Esophagus squamous epithelium (tissue), 5 donors: ENCODE data around the gene GABRA4. TPM values are rescaled to one million over a fixed set of nuclear protein-coding genes. Genes with fewer than 3 reads are reported as not detected.

Experiments
- DNase-seq: peaks from one replicate; lab custom pipeline; 2025; lab: John Stamatoyannopoulos, UW
- H3K27ac ChIP-seq, 4 donors: fragments of 200-600 bp; sonication (generic); one replicate each; pipeline ENCODE4 v1.5.1; 2016 to 2019; ENCODE audit warnings: mild to moderate bottlenecking in 1 of 4
- H3K27me3 ChIP-seq, 4 donors: fragments of 200-600 bp; sonication (generic); 1 replicate in 3 of 4; 2 replicates in 1 of 4; pipeline versions ENCODE4 v1.5.1 to v1.6.0; 2017 to 2021; ENCODE audit warnings: antibody characterized with exemption in 1 of 4
- H3K36me3 ChIP-seq, 3 donors: fragments of 200-600 bp; sonication (generic); one replicate each; pipeline ENCODE4 v1.5.1; 2016 to 2019
- H3K4me1 ChIP-seq, 3 donors: fragments of 200-600 bp; sonication (generic); one replicate each; pipeline ENCODE4 v1.5.1; 2017 to 2019
- H3K4me3 ChIP-seq, 4 donors: fragments of 200-600 bp; sonication (generic); 1 replicate in 3 of 4; 2 replicates in 1 of 4; pipeline ENCODE4 v1.5.1; 2016 to 2019; ENCODE audit warnings: mild to moderate bottlenecking in 2 of 4, moderate library complexity in 1 of 4
- H3K9me3 ChIP-seq, 3 donors: fragments of 200-600 bp; sonication (generic); one replicate each; pipeline ENCODE4 v1.5.1; 2016 to 2019
- CTCF ChIP-seq, 6 experiments: fragments of 450-650 bp in 4 of 6; fragments of 200-600 bp in 2 of 6; sonication (generic) in 2 of 6; IDR thresholded peaks; one replicate each; pipeline ENCODE4 v1.5.1; 2016 to 2019; ENCODE audit warnings: antibody characterized with exemption in 6 of 6, mild to moderate bottlenecking in 4 of 6, moderate library complexity in 4 of 6
- POLR2A ChIP-seq, 4 donors: fragments of 450-650 bp; IDR thresholded peaks; one replicate each; pipeline ENCODE4 v1.6.1; 2017; ENCODE audit warnings: antibody characterized with exemption in 4 of 4, mild to moderate bottlenecking in 4 of 4, moderate library complexity in 3 of 4
- WGBS, 2 donors: methylation state at CpG; one replicate each; pipeline ENCODE4 v1.1.5; 2018; 5-methylcytosine and 5-hydroxymethylcytosine counted together
- intact Hi-C: fragments of 100-400 bp; cut with DNase I; formaldehyde crosslinking; loops from one replicate; pipeline ENCODE4 v1.15.0; 2022
- total RNA-seq, 4 donors: library from RNA; depleted of rRNA; stranded (reverse); fragments of >200 nt; gene quantifications; one replicate each; pipeline ENCODE4 v1.1.0, GENCODE V29; 2016
- donor health status: DM: yes; HTN: yes; CAD: no.

Gene GABRA4
- total RNA-seq, 4 donors from 2014 or later, result under 0.01 to 2.3 (median 0.13) TPM; not detected in 1

GRCh38 chr4:46977245-46977644, 16.1 kb downstream of the GABRA4 start:
- Histone ChIP-seq H3K4me1 (peaks cover 0 to 7% (median 0%) of the 10 kb centered on the region in 3 donors), H3K36me3 (no peaks in the 10 kb centered on the region), H3K9me3 (no peaks in the 10 kb centered on the region), H3K27ac (no peak overlapping the region), H3K4me3 (no peak overlapping the region), H3K27me3 (no peaks in the 10 kb centered on the region)
- no peak for DNase-seq
- 82 to 93% methylated on average over 2 of the region's 2 CpGs for WGBS, 2 donors
- intact Hi-C loops, result no loop called here
- no peak for TF ChIP-seq POLR2A (IDR thresholded peaks at IDR 0.05)
- TF ChIP-seq CTCF (IDR thresholded peaks at IDR 0.05), result no peak

- H3K27ac ChIP-seq, result no peak overlapping the region
- H3K4me1 ChIP-seq, result peaks cover 0 to 7% (median 0%) of the 10 kb centered on the region in 3 donors
- H3K36me3 ChIP-seq, result no peaks in the 10 kb centered on the region
- no peaks in the 10 kb centered on the region for H3K27me3 ChIP-seq
- no peak overlapping the region for H3K4me3 ChIP-seq
- 60 to 64% methylated on average over 4 of the region's 4 CpGs for WGBS, 2 donors
- no peaks in the 10 kb centered on the region for H3K9me3 ChIP-seq
- no peak for DNase-seq
- intact Hi-C loops, result no loop called here
- TF ChIP-seq CTCF (IDR thresholded peaks at IDR 0.05), result no peak
- TF ChIP-seq POLR2A (IDR thresholded peaks at IDR 0.05), result no peak
Observed at GRCh38 chr4:46975812-46976553, 17.4 kb downstream of the GABRA4 start.

GRCh38 chr4:46974891-46975543, 18.4 kb downstream of the GABRA4 start:
- Histone ChIP-seq H3K9me3 (no peaks in the 10 kb centered on the region), H3K4me1 (no peaks in the 10 kb centered on the region), H3K4me3 (no peak overlapping the region), H3K36me3 (no peaks in the 10 kb centered on the region), H3K27me3 (no peaks in the 10 kb centered on the region), H3K27ac (no peak overlapping the region)
- TF ChIP-seq POLR2A (IDR thresholded peaks at IDR 0.05) (no peak), CTCF (IDR thresholded peaks at IDR 0.05) (no peak)
- 67 to 88% methylated on average over 1 of the region's 1 CpG for WGBS, 2 donors
- DNase-seq, result no peak
- intact Hi-C loops, result no loop called here

- TF ChIP-seq CTCF (IDR thresholded peaks at IDR 0.05) (no peak), POLR2A (IDR thresholded peaks at IDR 0.05) (no peak)
- intact Hi-C loops, result no loop called here
- 82 to 88% methylated on average over 1 of the region's 1 CpG for WGBS, 2 donors
Observed at GRCh38 chr4:46968847-46969246, 24.5 kb downstream of the GABRA4 start.

GRCh38 chr4:46967631-46968030, 25.8 kb downstream of the GABRA4 start:
- no peak overlapping the region for H3K4me3 ChIP-seq
- intact Hi-C loops, result no loop called here
- H3K4me1 ChIP-seq, result no peaks in the 10 kb centered on the region
- WGBS, 2 donors, result 91 to 98% methylated on average over 2 of the region's 2 CpGs
- no peak for TF ChIP-seq POLR2A (IDR thresholded peaks at IDR 0.05)
- no peak for TF ChIP-seq CTCF (IDR thresholded peaks at IDR 0.05)
- no peaks in the 10 kb centered on the region for H3K27me3 ChIP-seq
- H3K27ac ChIP-seq, result no peak overlapping the region
- H3K36me3 ChIP-seq, result no peaks in the 10 kb centered on the region
- no peak for DNase-seq
- H3K9me3 ChIP-seq, result no peaks in the 10 kb centered on the region

More at GRCh38 chr4:46968847-46969246, 24.5 kb downstream of the GABRA4 start:
- Histone ChIP-seq H3K27ac (no peak overlapping the region), H3K4me1 (no peaks in the 10 kb centered on the region), H3K27me3 (no peaks in the 10 kb centered on the region), H3K36me3 (no peaks in the 10 kb centered on the region), H3K9me3 (no peaks in the 10 kb centered on the region), H3K4me3 (no peak overlapping the region)
- DNase-seq, result no peak
